ENCODE measurements around the gene UTP3. TPM values are rescaled to one million over a fixed set of nuclear protein-coding genes. Genes with fewer than 3 reads are reported as not detected.
A peak's percentile ranks its signal among the peaks of the same experiment; 100 is the strongest.
"Not testable (repeated sequence)": the region's sequence is repeated elsewhere in the genome, so short reads cannot be mapped to it uniquely, and the experiment has no call there.

UTP3 gene
- polyA plus RNA-seq, 4 donors = 27.9 to 48.7 (median 44.3) TPM

- DNase-seq (ENCODE audit: low read depth in 4 of 4, low spot score in 3 of 4) = not testable (repeated sequence)
These were observed 6.2 kb upstream of the UTP3 start for GRCh38 chr4:70682142-70682541.

- no peak for DNase-seq (ENCODE audit: low read depth in 4 of 4, low spot score in 3 of 4)
These were observed 940 bp upstream of the UTP3 start for GRCh38 chr4:70687392-70687791.

DNA sequence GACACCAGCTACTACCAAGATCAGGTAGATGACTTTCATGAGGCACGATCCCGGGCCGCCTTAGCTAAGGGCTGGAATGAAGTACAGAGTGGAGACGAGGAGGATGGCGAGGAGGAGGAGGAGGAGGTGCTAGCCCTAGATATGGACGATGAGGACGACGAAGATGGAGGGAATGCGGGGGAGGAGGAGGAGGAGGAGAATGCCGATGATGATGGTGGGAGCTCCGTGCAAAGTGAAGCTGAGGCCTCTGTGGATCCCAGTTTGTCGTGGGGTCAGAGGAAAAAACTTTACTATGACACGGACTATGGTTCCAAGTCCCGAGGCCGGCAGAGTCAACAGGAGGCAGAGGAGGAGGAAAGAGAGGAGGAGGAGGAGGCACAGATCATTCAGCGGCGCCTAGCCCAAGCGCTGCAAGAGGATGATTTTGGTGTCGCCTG lies 481 bp downstream of the UTP3 start:
- no peak for DNase-seq (ENCODE audit: low read depth in 4 of 4, low spot score in 3 of 4)

DNA sequence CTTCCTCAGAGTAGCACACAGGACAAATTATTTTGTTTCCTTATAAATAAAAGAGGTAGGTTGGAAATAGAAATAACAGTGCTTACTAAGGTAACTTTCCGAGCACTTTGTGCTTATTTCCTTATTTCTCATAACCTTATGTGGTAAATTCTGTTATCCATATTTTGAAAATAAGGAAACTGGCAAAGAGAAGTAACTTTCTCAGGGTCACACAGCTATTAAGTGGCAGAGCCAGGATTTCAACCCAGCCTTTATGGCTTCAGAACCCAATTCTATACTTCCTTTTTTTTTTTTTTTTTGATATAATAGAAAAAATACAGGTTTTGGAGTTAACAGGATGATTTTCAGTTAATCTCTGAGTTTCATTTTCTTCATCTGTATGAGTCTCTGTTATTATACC lies 3.3 kb downstream of the UTP3 start:
- DNase-seq (ENCODE audit: low read depth in 4 of 4, low spot score in 3 of 4) = no peak

DNA sequence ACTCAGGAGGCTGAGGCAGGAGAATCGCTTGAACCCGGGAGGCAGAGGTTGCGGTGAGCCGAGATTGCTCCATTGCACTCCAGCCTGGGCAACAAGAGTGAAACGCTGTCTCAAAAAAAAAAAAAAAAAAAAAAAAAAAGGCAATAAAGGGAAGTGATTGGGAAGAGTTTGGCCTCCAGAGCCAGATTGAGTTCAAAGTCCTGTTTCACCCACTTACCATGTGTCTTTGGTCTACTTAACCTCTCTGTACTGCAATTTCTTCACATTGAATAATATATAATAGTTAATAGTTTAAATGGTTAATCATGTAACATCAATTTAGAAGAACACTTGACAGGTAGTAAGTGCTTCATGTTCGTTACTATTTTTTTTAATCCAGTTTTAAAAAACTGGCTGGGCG lies 6.3 kb downstream of the UTP3 start:
- DNase-seq (ENCODE audit: low read depth in 4 of 4, low spot score in 3 of 4) = not testable (repeated sequence)

DNA sequence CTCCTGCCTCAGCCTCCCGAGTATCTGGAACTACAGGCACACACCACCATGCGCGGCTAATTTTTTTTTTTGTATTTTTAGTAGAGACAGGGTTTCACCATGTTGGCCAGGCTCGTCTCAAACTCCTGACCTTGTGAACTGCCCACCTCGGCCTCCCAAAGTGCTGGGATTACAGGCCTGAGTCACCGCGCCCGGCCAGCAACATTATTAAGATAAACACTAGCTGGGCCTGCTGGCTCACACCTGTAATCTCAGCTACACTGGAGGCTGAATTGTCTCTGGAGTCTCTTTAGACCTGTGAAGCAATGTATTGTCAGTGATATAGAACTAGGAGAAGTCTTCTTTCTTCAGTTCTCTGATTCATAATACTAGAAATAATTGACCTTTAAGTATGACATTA lies 10.1 kb downstream of the UTP3 start:
- DNase-seq (ENCODE audit: low read depth in 4 of 4, low spot score in 3 of 4) = not testable (repeated sequence)

GRCh38 chr4:70700712-70701111 lies 12.4 kb downstream of the UTP3 start:
- DNase-seq (ENCODE audit: low read depth in 4 of 4, low spot score in 3 of 4) = no peak

DNA sequence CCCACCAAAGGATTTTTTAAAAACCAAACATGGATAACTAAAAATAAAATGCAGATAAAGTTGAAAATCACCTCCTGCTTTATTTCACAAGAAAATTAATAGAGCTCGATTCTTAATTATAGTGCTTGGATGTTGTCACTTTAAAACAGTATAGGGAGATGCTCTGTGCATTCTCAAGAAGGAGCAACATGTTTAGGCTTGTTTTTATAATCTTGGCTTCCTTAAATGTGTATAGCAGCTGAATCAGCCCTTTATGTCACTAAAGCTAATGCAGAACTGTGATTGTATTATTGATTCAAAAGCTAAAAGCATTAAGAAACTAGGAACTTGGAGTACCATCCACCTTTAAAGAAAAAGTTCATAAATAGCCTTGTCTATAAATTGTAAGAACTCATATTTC lies 12.9 kb downstream of the UTP3 start:
- DNase-seq (ENCODE audit: low read depth in 4 of 4, low spot score in 3 of 4) = no peak

GRCh38 chr4:70702592-70702991 lies 14.3 kb downstream of the UTP3 start:
- DNase-seq (ENCODE audit: low read depth in 4 of 4, low spot score in 3 of 4) = not testable (repeated sequence)

- DNase-seq (ENCODE audit: low read depth in 4 of 4, low spot score in 3 of 4) = no peak
These were observed 15.4 kb downstream of the UTP3 start for GRCh38 chr4:70703619-70704214.

GRCh38 chr4:70704215-70704930 lies 16.0 kb downstream of the UTP3 start:
- DNase-seq (ENCODE audit: low read depth in 4 of 4, low spot score in 3 of 4) = peak in 2 of 4 donors; percentile 78 to 80

DNA sequence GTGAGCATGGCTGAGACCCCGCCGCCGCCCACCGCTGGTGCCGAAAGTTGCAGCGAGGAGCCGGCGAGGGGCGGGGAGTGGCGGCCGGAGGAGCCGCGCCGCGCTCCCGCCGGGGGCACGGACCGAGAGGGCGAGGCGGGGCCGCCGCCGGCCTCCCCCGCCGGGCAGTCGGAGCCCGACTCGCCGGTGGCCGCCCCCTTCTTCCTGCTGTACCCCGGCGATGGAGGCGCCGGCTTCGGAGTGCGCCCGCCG lies 16.5 kb downstream of the UTP3 start:
- DNase-seq (ENCODE audit: low read depth in 4 of 4, low spot score in 3 of 4) = no peak

DNA sequence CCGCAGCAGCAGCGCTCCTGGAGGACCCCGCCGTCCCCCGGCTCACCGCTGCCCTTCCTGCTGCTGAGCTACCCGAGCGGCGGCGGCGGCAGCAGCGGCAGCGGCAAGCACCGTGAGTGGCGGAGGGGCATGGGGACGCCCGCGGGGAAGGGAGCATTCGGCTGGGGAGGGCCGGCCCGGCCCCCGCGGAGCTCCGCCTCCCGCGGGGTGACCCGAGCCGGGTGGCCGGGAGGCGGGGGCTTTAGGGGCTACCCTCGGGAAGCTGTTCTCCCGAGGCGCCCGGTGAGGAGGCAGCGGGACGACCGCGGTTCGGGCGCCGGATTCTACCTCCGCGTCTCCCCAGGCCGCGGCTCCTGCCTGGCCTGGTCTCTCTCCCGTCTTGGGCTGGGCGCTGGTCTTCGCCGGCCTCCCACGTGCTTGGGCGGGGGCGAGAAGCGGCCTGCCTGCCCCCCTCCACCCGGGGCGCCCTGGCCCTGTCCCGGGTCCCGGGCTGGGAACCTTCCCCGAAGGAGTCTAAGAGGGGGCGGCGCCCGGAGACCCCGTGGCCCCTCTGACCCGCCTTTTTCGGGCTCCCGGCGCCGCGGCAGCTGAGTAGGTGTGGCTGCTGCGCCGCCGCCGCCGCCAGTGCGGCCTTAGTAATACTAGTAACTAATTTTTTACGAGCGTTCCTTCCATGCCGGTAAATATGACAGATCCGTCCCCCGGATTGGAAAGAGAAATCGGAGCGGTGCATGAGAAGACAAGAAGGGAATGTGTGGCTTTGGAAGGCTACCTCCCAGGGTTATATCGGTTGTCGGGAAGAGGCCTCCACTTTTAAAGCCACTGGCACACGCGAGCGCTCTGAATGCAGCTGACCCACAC lies 17.1 kb downstream of the UTP3 start:
- DNase-seq (ENCODE audit: low read depth in 4 of 4, low spot score in 3 of 4) = no peak

DNA sequence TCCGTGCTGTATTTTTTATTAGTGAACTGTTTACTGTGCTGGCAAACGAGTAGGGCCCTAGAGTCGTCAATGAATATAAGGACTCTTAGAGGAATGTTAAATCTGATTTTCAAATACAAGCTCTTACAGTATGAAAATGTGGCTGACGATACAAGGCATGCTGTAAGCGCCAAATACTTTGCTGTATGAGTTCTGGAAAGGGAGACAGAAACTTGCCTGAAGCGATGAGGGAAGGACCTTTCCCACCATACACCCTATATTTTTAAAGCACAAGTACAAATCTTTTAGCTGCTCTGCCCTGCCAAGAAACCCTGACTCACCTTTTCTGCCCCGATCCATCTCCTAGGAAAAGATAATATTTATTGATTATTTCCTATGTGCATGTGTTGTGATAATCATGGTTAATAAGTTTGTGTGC lies 17.7 kb downstream of the UTP3 start:
- no peak for DNase-seq (ENCODE audit: low read depth in 4 of 4, low spot score in 3 of 4)

DNA sequence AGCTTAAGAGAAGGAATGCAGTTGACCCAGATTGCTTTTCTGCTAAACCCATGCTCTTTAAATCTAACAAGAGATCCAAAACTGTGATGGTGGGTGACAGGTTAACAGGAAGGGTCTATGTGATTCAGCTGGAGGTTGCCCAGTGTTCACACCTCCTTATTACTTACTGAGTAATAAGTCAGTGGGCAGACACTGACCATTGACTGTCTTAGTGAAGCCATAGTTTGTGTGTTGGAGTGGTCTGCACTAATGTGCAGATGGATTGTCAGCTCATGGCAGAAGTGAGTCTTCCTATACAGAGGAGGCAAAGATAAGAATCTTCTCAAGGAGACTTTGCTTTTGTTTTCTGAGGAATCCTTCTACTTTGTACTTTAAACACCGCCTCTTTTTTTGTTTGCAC lies 18.2 kb downstream of the UTP3 start:
- DNase-seq (ENCODE audit: low read depth in 4 of 4, low spot score in 3 of 4) = no peak

DNA sequence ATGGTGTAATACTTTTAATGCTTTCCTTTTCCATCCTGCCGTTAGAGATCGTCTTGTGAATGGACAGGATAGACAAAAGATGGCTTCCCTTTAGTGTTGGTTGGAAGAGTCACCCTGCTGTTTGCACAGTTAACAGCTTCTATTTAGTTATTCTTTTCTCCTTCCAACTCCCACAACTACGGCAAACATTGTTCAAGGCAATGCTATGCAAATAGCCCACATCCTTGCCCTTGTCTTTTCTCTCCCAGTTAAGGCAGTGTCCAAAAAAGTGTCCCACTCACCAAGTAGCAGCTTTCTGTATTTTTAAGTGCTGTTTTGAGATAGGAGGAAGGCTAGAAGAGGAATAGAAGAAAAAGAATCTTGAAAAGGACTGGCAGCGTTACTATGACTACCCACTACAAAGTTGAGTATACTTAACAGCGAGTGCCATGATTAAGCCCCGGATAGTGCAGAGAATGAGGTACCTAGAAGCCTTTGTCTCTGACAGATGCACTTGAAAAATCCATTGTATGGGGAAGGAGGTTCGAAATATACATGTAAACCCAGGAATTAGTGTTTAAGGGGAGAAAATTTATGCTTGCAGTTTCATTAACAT lies 21.4 kb downstream of the UTP3 start:
- DNase-seq (ENCODE audit: low read depth in 4 of 4, low spot score in 3 of 4) = no peak

DNA sequence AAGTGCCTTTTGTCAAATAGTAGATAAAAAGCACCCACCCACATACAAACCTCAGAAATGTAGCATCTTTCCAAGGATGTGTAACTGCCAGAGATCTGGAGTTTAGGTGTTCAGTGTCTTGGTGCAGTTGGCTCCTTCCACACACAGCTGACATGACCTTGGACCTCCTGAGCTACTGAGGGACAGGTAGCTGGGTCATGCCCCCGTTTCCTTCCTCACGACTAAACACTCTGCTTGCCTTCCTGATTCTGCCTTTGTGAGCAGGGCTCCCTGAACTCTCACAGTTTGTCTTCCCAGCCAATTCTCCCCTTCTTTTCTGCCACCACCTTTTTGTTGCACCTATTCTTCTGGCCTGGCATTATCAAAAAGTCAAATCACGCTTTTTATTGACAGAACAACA lies 23.3 kb downstream of the UTP3 start:
- no peak for DNase-seq (ENCODE audit: low read depth in 4 of 4, low spot score in 3 of 4)

DNA sequence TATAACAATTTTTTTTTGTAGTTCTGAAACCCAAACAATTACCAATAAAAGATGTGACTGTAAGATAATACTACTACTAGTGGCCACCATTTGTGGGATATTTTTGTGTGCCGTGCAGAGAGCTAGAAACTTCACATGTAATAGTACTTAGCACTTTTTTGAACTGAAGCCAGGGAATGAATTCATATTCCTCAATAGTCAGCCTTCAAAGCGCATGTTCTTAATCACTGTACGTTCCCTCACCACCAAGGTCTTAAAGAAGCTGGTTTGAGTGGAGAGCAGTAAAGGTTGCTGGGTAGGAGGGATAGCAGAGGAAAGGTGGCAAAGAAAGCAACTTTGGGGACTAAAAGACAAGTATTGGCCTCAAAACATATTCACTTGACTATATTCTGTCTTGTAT lies 23.8 kb downstream of the UTP3 start:
- no peak for DNase-seq (ENCODE audit: low read depth in 4 of 4, low spot score in 3 of 4)

DNA sequence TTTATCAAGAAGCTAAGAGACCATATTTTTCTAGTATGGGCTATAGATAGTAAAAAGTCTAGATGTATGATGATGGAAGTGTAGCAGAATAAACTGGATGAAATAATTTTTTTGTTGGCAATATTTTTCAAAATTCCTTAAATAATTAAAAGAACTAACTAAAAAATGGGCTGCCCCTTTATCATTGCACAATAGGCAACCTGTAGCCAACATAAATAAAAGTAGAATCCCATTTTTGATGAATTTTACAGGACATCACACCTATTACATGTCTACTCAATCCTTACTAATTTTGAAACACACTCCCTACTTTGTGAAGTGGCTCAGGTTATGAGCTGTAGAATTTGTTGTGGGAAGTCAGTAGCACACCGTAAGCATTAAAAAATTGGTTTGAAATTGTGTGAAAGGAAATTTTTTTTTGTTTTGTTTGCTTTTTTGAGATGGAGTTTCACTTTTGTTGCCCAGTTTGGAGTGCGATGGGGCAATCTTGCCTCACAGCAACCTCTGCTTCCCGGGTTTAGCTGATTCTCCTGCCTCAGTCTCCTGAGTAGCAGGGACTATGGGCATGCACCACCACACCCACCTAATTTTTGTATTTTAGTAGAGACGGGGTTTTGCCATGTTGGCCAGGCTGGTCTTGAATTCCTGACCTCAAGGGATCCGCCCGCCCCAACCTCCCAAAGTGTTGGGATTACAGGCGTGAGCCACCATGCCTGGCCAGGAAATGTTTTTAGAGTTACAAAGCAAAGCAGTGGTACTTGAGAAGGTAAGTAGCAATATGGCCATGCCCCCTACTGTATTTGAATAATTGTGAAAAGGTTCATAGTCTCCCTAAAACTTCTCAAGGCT lies 24.5 kb downstream of the UTP3 start:
- no peak for DNase-seq (ENCODE audit: low read depth in 4 of 4, low spot score in 3 of 4)

GRCh38 chr4:70713453-70714078 lies 25.2 kb downstream of the UTP3 start:
- no peak for DNase-seq (ENCODE audit: low read depth in 4 of 4, low spot score in 3 of 4)

Measured in left renal pelvis (tissue), 4 donors.